GM12891 (cell line): ENCODE measurements around the gene SCRN2.

Source experiments
- PAX5 ChIP-seq: IDR thresholded peaks from 2 replicates; pipeline ENCODE4 v1.6.1; 2011; ENCODE audit warnings: low read length, moderate library complexity, mild to moderate bottlenecking; ENCODE audit not compliant: insufficient read depth, severe bottlenecking
- POLR2A ChIP-seq: IDR thresholded peaks from 2 replicates; pipeline ENCODE4 v1.6.1; 2011; ENCODE audit warnings: low read depth, low read length, control low read depth
- POLR2AphosphoS5 ChIP-seq: IDR thresholded peaks from 2 replicates; pipeline ENCODE4 v1.6.1; 2011; ENCODE audit warnings: low read depth, low read length, control low read depth
- SPI1 ChIP-seq: IDR thresholded peaks from 2 replicates; pipeline ENCODE4 v1.6.1; 2011; ENCODE audit warnings: low read depth, low read length, control low read depth
- TAF1 ChIP-seq: IDR thresholded peaks from 2 replicates; pipeline ENCODE4 v1.6.1; 2011; ENCODE audit warnings: low read depth, low read length, control low read depth

DNA sequence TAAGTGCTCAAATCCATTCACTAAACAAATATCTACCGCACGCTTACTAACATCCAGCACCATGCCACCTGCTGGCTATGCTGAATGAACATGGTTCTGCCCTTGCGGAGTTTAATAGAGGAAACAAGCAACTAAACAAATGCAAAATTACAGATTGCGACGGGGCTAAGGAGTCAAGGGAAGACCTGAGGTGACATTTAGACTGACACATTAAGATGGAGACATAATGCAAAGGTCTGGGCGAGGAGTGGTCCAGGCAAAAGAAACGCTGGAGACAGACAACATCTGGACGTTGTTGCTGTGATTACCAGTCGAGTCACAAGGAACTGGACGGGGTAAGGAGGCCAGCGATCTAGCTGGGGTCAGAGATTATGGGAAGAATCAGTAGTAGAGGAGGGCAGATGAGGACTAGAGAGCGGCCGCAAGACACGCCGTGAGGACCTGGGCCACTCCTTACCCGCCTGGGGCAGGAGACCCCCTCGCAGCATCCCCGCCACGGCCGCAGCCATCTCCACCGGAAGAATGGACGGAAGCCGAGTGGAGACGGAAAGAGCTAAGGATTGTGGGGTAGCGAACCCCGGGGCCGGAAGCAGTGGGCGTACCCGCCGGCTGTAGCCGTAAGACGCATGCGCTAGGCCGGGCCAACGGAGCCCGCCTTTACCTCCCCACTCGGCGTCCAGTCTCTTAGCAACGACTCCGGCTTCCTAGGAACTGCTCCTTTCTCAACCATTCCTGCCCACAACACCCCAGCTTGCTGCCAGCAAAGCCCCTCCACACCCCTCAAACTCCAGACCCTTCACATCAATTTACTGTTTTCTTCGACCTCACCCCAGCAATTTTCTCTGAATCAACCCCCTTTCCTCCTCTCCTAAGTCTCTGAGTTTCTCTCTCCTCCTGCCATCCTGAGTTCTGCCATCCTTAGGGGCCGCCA is 9.8 kb downstream of the SCRN2 start, which contains the start of the genes LRRC46 and MRPL10:
- TF ChIP-seq POLR2A (peak; percentile 96), TAF1 (peak; percentile 94), POLR2AphosphoS5 (peak; percentile 97), SPI1 (no peak), PAX5 (no peak)
